HEK293 (cell line): ENCODE measurements around the gene CACNG3.

Source experiments
- CTCF ChIA-PET: fragments of 350-600 bp; formaldehyde crosslinking; extraction: SDS; loops from one replicate; lab custom pipeline; 2021; ENCODE audit warnings: antibody characterized with exemption; lab: Yijun Ruan, JAX
- POLR2A ChIA-PET: fragments of 300-600 bp; formaldehyde crosslinking; extraction: SDS; loops from one replicate; lab custom pipeline; 2020; ENCODE audit warnings: antibody characterized with exemption, inconsistent platforms; lab: Yijun Ruan, JAX
- H3K27ac ChIP-seq: fragments of 200-500 bp; sonication (Bioruptor generic); 2 replicates; pipeline ENCODE4 v1.5.1; 2014; ENCODE audit warnings: low read depth, low read length, control low read depth, inconsistent platforms; ENCODE audit errors: extremely low read depth
- H3K36me3 ChIP-seq, 2 experiments: fragments of 200-500 bp in 1 of 2; sonication (Bioruptor generic) in 1 of 2; 1 replicate in 1 of 2; 2 replicates in 1 of 2; pipeline ENCODE4 v1.5.1; 2014 to 2017; ENCODE audit warnings: inconsistent platforms in 2 of 2, low read length in 2 of 2; ENCODE audit not compliant: control insufficient read depth in 2 of 2, insufficient read depth in 1 of 2
- H3K4me1 ChIP-seq: fragments of 200-500 bp; sonication (Bioruptor generic); 2 replicates; pipeline ENCODE4 v1.5.1; 2014; ENCODE audit warnings: mild to moderate bottlenecking, low read length, inconsistent platforms; ENCODE audit not compliant: control insufficient read depth, insufficient read depth
- H3K4me3 ChIP-seq: 2 replicates; pipeline ENCODE4 v1.5.1; 2011; ENCODE audit warnings: low read depth, mild to moderate bottlenecking, control low read depth, low read length, moderate library complexity
- H3K9me3 ChIP-seq: fragments of 200-500 bp; sonication (Bioruptor generic); 2 replicates; pipeline ENCODE4 v1.5.1; 2014; ENCODE audit warnings: low read depth, low read length, inconsistent platforms; ENCODE audit not compliant: control insufficient read depth, insufficient read depth
- EGR2 ChIP-seq: fragments of 450-650 bp; formaldehyde crosslinking; IDR thresholded peaks from 2 replicates; pipeline ENCODE4 v1.5.1; 2016; ENCODE audit warnings: low read depth, missing biosample characterization, missing genetic modification characterization
- HOXC10 ChIP-seq: sonication (generic); formaldehyde crosslinking; IDR thresholded peaks from 2 replicates; pipeline ENCODE4 v1.8.1; 2023; ENCODE audit warnings: mild to moderate bottlenecking, missing genetic modification reagents
- PRDM1 ChIP-seq: fragments of 450-650 bp; formaldehyde crosslinking; IDR thresholded peaks from 2 replicates; pipeline ENCODE4; 2016; ENCODE audit warnings: missing biosample characterization, missing genetic modification characterization
- ZBTB21 ChIP-seq: fragments of 450-650 bp; formaldehyde crosslinking; IDR thresholded peaks from 2 replicates; pipeline ENCODE4 v1.5.1; 2017; ENCODE audit warnings: missing biosample characterization, missing genetic modification characterization
- ZBTB7A ChIP-seq: fragments of 450-650 bp; formaldehyde crosslinking; IDR thresholded peaks from 2 replicates; pipeline ENCODE4 v1.5.1; 2016; ENCODE audit warnings: low read depth, missing biosample characterization, missing genetic modification characterization
- ZFHX2 ChIP-seq: fragments of 450-650 bp; formaldehyde crosslinking; conservative IDR thresholded peaks from 2 replicates; pipeline ENCODE4 v1.5.1; 2016; ENCODE audit warnings: missing biosample characterization, missing genetic modification characterization
- ZNF2 ChIP-seq: fragments of 450-650 bp; formaldehyde crosslinking; IDR thresholded peaks from 2 replicates; pipeline ENCODE4 v1.5.1; 2016; ENCODE audit warnings: missing biosample characterization, missing genetic modification characterization
- ZNF302 ChIP-seq: fragments of 450-650 bp; formaldehyde crosslinking; IDR thresholded peaks from 2 replicates; pipeline ENCODE4 v1.5.1; 2016; ENCODE audit warnings: missing biosample characterization, missing genetic modification characterization, low read depth
- ZNF335 ChIP-seq: fragments of 450-650 bp; formaldehyde crosslinking; conservative IDR thresholded peaks from 2 replicates; pipeline ENCODE4 v1.5.1; 2016; ENCODE audit warnings: missing biosample characterization, missing genetic modification characterization
- ZNF571 ChIP-seq: fragments of 450-650 bp; formaldehyde crosslinking; IDR thresholded peaks from 2 replicates; pipeline ENCODE4 v1.5.0; 2017; ENCODE audit warnings: missing biosample characterization, missing genetic modification characterization
- ZNF654 ChIP-seq: fragments of 450-650 bp; formaldehyde crosslinking; IDR thresholded peaks from 2 replicates; pipeline ENCODE4 v1.5.1; 2016; ENCODE audit warnings: low read depth, missing biosample characterization, missing genetic modification characterization
- ZNF660 ChIP-seq: fragments of 450-650 bp; IDR thresholded peaks from 2 replicates; pipeline ENCODE4 v1.5.1; 2018; ENCODE audit warnings: missing biosample characterization, mild to moderate bottlenecking, missing genetic modification characterization
- ZNF76 ChIP-seq: fragments of 450-650 bp; formaldehyde crosslinking; IDR thresholded peaks from 2 replicates; pipeline ENCODE4; 2016; ENCODE audit warnings: low read depth, missing biosample characterization, missing genetic modification characterization, borderline replicate concordance
- ZSCAN23 ChIP-seq: fragments of 450-650 bp; formaldehyde crosslinking; IDR thresholded peaks from 2 replicates; pipeline ENCODE4 v1.5.1; 2016; ENCODE audit warnings: missing biosample characterization, missing genetic modification characterization
- TF ChIP-seq, protein P1 (sequence below): fragments of 450-650 bp; formaldehyde crosslinking; IDR thresholded peaks from 2 replicates; pipeline ENCODE4 v1.5.1; 2017; ENCODE audit warnings: missing biosample characterization, mild to moderate bottlenecking, missing genetic modification characterization, moderate library complexity
- TF ChIP-seq, protein P2 (sequence below): sonication (generic); formaldehyde crosslinking; IDR thresholded peaks from 2 replicates; pipeline ENCODE4 v1.8.1; 2022; ENCODE audit warnings: mild to moderate bottlenecking, moderate library complexity, missing genetic modification reagents
- TF ChIP-seq, protein P3 (sequence below): fragments of 450-650 bp; IDR thresholded peaks from 2 replicates; pipeline ENCODE4 v1.5.1; 2018; ENCODE audit warnings: missing biosample characterization, mild to moderate bottlenecking, missing genetic modification characterization
- TF ChIP-seq, protein P4 (sequence below): fragments of 450-650 bp; formaldehyde crosslinking; conservative IDR thresholded peaks from 2 replicates; pipeline ENCODE4 v1.5.1; 2016; ENCODE audit warnings: low read depth, missing biosample characterization, missing genetic modification characterization
- TF ChIP-seq, protein P5 (sequence below): fragments of 450-650 bp; formaldehyde crosslinking; IDR thresholded peaks from 2 replicates; pipeline ENCODE4 v1.5.1; 2016; ENCODE audit warnings: missing biosample characterization, missing genetic modification characterization
- TF ChIP-seq, protein P6 (sequence below): fragments of 450-650 bp; formaldehyde crosslinking; IDR thresholded peaks from 2 replicates; pipeline ENCODE4 v1.5.1; 2016; ENCODE audit warnings: missing biosample characterization, missing genetic modification characterization, low read depth

Gene CACNG3

DNA sequence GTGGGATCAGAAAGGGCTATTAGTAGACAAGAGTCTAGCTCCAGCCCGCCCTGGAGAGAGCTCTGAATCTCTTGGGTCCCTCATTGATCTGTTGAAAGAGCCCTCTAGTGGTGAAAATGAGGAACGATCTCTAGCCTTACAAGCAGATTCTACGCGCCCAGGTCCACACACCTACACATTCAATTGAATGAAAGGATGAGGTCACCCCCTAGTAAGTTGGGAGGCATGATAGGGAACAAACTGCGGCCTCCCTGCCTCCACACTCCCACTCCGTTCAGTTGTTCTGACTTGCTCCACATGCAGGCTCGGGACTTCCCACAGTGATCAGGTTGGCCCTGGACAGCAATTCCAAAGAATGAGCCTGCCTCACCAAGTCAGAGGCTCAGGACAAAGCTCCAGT, 2.9 kb upstream of the CACNG3 start:
- H3K4me3 ChIP-seq: no peak overlapping the region
- H3K27ac ChIP-seq: no peak overlapping the region
- POLR2A ChIA-PET: no interaction called here
- no peak for TF ChIP-seq ZNF571 (tag by site-specific recombination)
- peak; percentile 44 for TF ChIP-seq ZNF654 (tag by site-specific recombination)
- TF ChIP-seq ZFHX2: peak; percentile 88
- TF ChIP-seq HOXC10 (CRISPR knock-in tag): no peak
- peak; percentile 89 for TF ChIP-seq EGR2 (tag by site-specific recombination)
- no peak for TF ChIP-seq ZNF76 (tag by site-specific recombination)
- TF ChIP-seq ZSCAN23 (tag by site-specific recombination): no peak
- no peak for TF ChIP-seq ZNF302 (tag by site-specific recombination)
- peak; percentile 95 for TF ChIP-seq ZNF2 (tag by site-specific recombination)
- peak; percentile 60 for TF ChIP-seq ZNF660 (tag by site-specific recombination)
- TF ChIP-seq, protein P1, sequence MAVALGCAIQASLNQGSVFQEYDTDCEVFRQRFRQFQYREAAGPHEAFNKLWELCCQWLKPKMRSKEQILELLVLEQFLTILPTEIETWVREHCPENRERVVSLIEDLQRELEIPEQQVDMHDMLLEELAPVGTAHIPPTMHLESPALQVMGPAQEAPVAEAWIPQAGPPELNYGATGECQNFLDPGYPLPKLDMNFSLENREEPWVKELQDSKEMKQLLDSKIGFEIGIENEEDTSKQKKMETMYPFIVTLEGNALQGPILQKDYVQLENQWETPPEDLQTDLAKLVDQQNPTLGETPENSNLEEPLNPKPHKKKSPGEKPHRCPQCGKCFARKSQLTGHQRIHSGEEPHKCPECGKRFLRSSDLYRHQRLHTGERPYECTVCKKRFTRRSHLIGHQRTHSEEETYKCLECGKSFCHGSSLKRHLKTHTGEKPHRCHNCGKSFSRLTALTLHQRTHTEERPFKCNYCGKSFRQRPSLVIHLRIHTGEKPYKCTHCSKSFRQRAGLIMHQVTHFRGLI: no peak
- TF ChIP-seq, protein P2, sequence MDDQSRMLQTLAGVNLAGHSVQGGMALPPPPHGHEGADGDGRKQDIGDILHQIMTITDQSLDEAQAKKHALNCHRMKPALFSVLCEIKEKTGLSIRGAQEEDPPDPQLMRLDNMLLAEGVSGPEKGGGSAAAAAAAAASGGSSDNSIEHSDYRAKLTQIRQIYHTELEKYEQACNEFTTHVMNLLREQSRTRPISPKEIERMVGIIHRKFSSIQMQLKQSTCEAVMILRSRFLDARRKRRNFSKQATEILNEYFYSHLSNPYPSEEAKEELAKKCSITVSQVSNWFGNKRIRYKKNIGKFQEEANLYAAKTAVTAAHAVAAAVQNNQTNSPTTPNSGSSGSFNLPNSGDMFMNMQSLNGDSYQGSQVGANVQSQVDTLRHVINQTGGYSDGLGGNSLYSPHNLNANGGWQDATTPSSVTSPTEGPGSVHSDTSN (CRISPR knock-in tag): no peak
- no peaks in the 10 kb centered on the region; the same call in 1 of the 2 replicates for H3K4me1 ChIP-seq
- CTCF ChIA-PET: interaction anchor here (0.6 to 4.5 kb wide), 35 partner anchors 9 to 1106 kb away, joined by 3 to 72 read pairs (median 3); no protein-coding TSS in a partner anchor
- no peaks in the 10 kb centered on the region for H3K36me3 ChIP-seq
- no peaks in the 10 kb centered on the region for H3K9me3 ChIP-seq

DNA sequence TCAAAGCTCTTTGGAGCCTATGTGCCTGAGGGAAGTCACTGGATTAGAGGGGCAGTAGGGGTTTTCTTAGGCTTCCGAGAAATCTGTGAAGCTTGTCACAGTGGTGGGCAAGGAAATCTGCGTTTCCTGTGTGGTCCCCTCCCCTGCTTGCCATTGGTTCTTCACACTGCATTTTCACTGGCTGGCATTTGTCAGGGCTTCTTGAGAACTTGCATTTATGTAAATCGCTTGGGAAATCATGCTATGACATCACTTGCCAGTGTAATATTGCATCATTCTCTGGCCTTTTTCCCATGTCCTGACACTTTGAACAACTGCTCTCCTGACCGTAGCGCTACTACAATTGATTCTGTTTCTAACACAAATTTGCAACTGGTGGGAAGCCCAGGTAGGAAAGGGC, 1.8 kb downstream of the CACNG3 start:
- H3K36me3 ChIP-seq: no peaks in the 10 kb centered on the region
- H3K27ac ChIP-seq: no peak overlapping the region
- H3K4me3 ChIP-seq: no peak overlapping the region
- no peaks in the 10 kb centered on the region for H3K9me3 ChIP-seq
- CTCF ChIA-PET: interaction anchor here (0.6 kb wide), 1 partner anchor 200 kb away, joined by 3 read pairs; no protein-coding TSS in a partner anchor
- POLR2A ChIA-PET: interaction anchor here (0.6 kb wide), 1 partner anchor 1268 kb away, joined by 4 read pairs; no protein-coding TSS in a partner anchor
- TF ChIP-seq ZBTB21 (peak; percentile 91), ZBTB7A (tag by site-specific recombination) (no peak), ZNF335 (tag by site-specific recombination) (peak; percentile 84), PRDM1 (tag by site-specific recombination) (no peak), ZNF660 (tag by site-specific recombination) (0 out of 2 replicates have a peak, but pooled peaks have one; percentile 39)
- TF ChIP-seq, protein P3, sequence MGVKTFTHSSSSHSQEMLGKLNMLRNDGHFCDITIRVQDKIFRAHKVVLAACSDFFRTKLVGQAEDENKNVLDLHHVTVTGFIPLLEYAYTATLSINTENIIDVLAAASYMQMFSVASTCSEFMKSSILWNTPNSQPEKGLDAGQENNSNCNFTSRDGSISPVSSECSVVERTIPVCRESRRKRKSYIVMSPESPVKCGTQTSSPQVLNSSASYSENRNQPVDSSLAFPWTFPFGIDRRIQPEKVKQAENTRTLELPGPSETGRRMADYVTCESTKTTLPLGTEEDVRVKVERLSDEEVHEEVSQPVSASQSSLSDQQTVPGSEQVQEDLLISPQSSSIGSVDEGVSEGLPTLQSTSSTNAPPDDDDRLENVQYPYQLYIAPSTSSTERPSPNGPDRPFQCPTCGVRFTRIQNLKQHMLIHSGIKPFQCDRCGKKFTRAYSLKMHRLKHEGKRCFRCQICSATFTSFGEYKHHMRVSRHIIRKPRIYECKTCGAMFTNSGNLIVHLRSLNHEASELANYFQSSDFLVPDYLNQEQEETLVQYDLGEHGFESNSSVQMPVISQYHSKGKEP (tag by site-specific recombination): no peak
- TF ChIP-seq, protein P4, sequence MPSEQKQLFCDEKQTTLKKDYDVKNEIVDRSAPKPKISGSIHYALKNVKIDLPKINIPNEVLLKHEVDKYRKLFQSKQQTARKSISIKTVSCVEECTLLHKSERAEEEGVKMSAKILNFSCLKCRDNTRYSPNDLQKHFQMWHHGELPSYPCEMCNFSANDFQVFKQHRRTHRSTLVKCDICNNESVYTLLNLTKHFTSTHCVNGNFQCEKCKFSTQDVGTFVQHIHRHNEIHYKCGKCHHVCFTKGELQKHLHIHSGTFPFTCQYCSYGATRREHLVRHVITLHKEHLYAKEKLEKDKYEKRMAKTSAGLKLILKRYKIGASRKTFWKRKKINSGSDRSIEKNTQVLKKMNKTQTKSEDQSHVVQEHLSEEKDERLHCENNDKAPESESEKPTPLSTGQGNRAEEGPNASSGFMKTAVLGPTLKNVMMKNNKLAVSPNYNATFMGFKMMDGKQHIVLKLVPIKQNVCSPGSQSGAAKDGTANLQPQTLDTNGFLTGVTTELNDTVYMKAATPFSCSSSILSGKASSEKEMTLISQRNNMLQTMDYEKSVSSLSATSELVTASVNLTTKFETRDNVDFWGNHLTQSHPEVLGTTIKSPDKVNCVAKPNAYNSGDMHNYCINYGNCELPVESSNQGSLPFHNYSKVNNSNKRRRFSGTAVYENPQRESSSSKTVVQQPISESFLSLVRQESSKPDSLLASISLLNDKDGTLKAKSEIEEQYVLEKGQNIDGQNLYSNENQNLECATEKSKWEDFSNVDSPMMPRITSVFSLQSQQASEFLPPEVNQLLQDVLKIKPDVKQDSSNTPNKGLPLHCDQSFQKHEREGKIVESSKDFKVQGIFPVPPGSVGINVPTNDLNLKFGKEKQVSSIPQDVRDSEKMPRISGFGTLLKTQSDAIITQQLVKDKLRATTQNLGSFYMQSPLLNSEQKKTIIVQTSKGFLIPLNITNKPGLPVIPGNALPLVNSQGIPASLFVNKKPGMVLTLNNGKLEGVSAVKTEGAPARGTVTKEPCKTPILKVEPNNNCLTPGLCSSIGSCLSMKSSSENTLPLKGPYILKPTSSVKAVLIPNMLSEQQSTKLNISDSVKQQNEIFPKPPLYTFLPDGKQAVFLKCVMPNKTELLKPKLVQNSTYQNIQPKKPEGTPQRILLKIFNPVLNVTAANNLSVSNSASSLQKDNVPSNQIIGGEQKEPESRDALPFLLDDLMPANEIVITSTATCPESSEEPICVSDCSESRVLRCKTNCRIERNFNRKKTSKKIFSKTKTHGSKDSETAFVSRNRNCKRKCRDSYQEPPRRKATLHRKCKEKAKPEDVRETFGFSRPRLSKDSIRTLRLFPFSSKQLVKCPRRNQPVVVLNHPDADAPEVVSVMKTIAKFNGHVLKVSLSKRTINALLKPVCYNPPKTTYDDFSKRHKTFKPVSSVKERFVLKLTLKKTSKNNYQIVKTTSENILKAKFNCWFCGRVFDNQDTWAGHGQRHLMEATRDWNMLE (tag by site-specific recombination): peak; percentile 48; the same call in 1 of the 2 replicates
- TF ChIP-seq, protein P5, sequence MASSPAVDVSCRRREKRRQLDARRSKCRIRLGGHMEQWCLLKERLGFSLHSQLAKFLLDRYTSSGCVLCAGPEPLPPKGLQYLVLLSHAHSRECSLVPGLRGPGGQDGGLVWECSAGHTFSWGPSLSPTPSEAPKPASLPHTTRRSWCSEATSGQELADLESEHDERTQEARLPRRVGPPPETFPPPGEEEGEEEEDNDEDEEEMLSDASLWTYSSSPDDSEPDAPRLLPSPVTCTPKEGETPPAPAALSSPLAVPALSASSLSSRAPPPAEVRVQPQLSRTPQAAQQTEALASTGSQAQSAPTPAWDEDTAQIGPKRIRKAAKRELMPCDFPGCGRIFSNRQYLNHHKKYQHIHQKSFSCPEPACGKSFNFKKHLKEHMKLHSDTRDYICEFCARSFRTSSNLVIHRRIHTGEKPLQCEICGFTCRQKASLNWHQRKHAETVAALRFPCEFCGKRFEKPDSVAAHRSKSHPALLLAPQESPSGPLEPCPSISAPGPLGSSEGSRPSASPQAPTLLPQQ (tag by site-specific recombination): peak; percentile 22; the same call in 1 of the 2 replicates
- TF ChIP-seq, protein P6, sequence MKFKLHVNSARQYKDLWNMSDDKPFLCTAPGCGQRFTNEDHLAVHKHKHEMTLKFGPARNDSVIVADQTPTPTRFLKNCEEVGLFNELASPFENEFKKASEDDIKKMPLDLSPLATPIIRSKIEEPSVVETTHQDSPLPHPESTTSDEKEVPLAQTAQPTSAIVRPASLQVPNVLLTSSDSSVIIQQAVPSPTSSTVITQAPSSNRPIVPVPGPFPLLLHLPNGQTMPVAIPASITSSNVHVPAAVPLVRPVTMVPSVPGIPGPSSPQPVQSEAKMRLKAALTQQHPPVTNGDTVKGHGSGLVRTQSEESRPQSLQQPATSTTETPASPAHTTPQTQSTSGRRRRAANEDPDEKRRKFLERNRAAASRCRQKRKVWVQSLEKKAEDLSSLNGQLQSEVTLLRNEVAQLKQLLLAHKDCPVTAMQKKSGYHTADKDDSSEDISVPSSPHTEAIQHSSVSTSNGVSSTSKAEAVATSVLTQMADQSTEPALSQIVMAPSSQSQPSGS (tag by site-specific recombination): peak; percentile 57
- H3K4me1 ChIP-seq: no peaks in the 10 kb centered on the region; the same call in 1 of the 2 replicates
